ENCODE data around the gene ZNF691.
"Not testable (repeated sequence)": the region's sequence is repeated elsewhere in the genome, so short reads cannot be mapped to it uniquely, and the experiment has no call there.

ZNF691 gene

DNA sequence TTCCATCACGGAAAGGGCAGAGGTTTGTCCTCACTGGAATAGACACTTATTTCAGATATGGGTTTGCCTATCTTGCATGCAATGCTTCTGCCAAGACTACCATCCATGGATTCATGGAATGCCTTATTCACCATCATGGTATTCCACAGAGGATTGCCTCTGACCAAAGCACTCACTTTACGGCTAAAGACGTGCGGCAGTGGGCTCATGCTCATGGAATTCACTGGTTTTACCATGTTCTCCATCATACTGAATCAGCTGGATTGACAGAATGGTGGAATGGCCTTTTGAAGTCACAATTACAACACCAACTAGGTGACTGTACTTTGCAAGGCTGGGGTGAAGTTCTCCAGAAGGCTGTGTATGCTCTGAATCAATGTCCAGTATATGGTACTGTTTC, 22.1 kb downstream of the ZNF691 start:
- H4K91ac ChIP-seq (ENCODE audit: low read depth, low read length, poor library complexity); H3K4me3 ChIP-seq (ENCODE audit: low read length in 2 of 2); H3K4me1 ChIP-seq (ENCODE audit: control insufficient read depth in 2 of 2, insufficient read depth in 1 of 2, low read depth in 1 of 2, low read length in 2 of 2); H3K9me3 ChIP-seq (replicated peaks in 1 of 2; ENCODE audit: control insufficient read depth in 2 of 2, insufficient read depth in 1 of 2, low read depth in 1 of 2, low read length in 2 of 2); H2AFZ ChIP-seq (ENCODE audit: low read length); H2BK5ac ChIP-seq (ENCODE audit: low read length); DNase-seq (ENCODE audit: low spot score); H4K8ac ChIP-seq (ENCODE audit: low read depth, low read length); H3K9ac ChIP-seq (ENCODE audit: low read depth, low read length, poor library complexity); H3K27ac ChIP-seq (replicated peaks; ENCODE audit: low read length); H2BK15ac ChIP-seq (ENCODE audit: low read length); H3K36me3 ChIP-seq (replicated peaks in 1 of 2; ENCODE audit: control insufficient read depth in 2 of 2, insufficient read depth in 2 of 2, low read length in 2 of 2); H2AK5ac ChIP-seq (ENCODE audit: low read depth, low read length); H3K27me3 ChIP-seq (ENCODE audit: control insufficient read depth in 3 of 3, insufficient read depth in 3 of 3, low read depth in 1 of 3, low read length in 3 of 3); H3K18ac ChIP-seq (ENCODE audit: low read length); H3K14ac ChIP-seq (ENCODE audit: low read length); H3K79me1 ChIP-seq (ENCODE audit: low read depth, low read length); H3K23ac ChIP-seq (ENCODE audit: low read depth, low read length, poor library complexity); H3K4me2 ChIP-seq (ENCODE audit: insufficient read depth, low read length, poor library complexity, severe bottlenecking); H2BK120ac ChIP-seq (ENCODE audit: low read depth, low read length); H3K4ac ChIP-seq (ENCODE audit: low read length); H2BK12ac ChIP-seq (ENCODE audit: low read length): not testable (repeated sequence)
- no CpG with 5 or more reads among the region's 4 CpGs for WGBS, 2 donors (ENCODE audit: extremely low coverage in 2 of 2, insufficient read length in 2 of 2, insufficient replicate concordance in 1 of 2)

DNA sequence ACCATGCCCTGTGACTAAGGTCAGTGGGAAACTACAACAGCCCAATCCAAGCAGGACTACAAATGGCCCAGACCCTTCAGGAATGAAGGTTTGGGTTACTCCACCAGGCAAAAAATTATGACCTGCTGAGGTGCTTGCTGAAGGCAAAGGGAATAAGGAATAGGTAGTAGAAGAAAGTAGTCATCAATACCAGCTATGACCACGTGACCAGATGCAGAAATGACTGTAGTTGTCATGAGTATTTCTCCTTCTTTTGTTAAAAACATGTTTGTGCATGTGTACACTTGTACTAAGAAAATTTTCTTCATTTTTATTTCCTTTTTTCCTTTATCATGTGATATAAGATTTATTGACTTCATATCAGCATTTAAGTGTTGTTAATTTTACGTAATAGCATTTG, 22.8 kb downstream of the ZNF691 start:
- not testable (repeated sequence) for H2AK5ac ChIP-seq (ENCODE audit: low read depth, low read length); DNase-seq (ENCODE audit: low spot score); H3K27me3 ChIP-seq (ENCODE audit: control insufficient read depth in 3 of 3, insufficient read depth in 3 of 3, low read depth in 1 of 3, low read length in 3 of 3); H3K9ac ChIP-seq (ENCODE audit: low read depth, low read length, poor library complexity); H3K4ac ChIP-seq (ENCODE audit: low read length); H4K8ac ChIP-seq (ENCODE audit: low read depth, low read length); H2AFZ ChIP-seq (ENCODE audit: low read length); H3K36me3 ChIP-seq (replicated peaks in 1 of 2; ENCODE audit: control insufficient read depth in 2 of 2, insufficient read depth in 2 of 2, low read length in 2 of 2); H3K79me1 ChIP-seq (ENCODE audit: low read depth, low read length); H3K27ac ChIP-seq (replicated peaks; ENCODE audit: low read length); H2BK12ac ChIP-seq (ENCODE audit: low read length); H3K4me1 ChIP-seq (ENCODE audit: control insufficient read depth in 2 of 2, insufficient read depth in 1 of 2, low read depth in 1 of 2, low read length in 2 of 2); H3K4me2 ChIP-seq (ENCODE audit: insufficient read depth, low read length, poor library complexity, severe bottlenecking); H3K14ac ChIP-seq (ENCODE audit: low read length); H3K18ac ChIP-seq (ENCODE audit: low read length); H4K91ac ChIP-seq (ENCODE audit: low read depth, low read length, poor library complexity); H2BK120ac ChIP-seq (ENCODE audit: low read depth, low read length); H3K4me3 ChIP-seq (ENCODE audit: low read length in 2 of 2); H2BK5ac ChIP-seq (ENCODE audit: low read length); H3K23ac ChIP-seq (ENCODE audit: low read depth, low read length, poor library complexity); H3K9me3 ChIP-seq (replicated peaks in 1 of 2; ENCODE audit: control insufficient read depth in 2 of 2, insufficient read depth in 1 of 2, low read depth in 1 of 2, low read length in 2 of 2); H2BK15ac ChIP-seq (ENCODE audit: low read length)
- WGBS, 2 donors (ENCODE audit: extremely low coverage in 2 of 2, insufficient read length in 2 of 2, insufficient replicate concordance in 1 of 2): no CpG with 5 or more reads among the region's 2 CpGs

DNA sequence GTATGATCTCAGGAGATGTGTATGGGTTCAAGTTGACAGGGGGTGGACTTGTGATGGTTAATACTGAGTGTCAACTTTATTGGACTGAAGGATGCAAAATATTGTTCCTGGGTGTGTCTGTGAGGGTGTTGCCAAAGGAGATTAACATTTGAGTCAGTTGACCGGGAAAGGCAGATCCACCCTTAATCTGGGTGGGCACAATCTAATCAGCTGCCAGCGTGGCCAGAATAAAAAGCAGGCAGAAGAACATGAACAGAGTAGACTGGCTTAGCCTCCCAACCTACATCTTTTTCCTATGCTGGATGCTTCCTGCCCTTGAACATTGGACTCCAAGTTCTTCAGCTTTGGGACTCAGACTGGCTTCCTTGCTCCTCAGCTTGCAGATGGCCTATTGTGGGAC, 23.3 kb downstream of the ZNF691 start:
- H4K8ac ChIP-seq (ENCODE audit: low read depth, low read length); H3K79me1 ChIP-seq (ENCODE audit: low read depth, low read length); H2BK15ac ChIP-seq (ENCODE audit: low read length); H4K91ac ChIP-seq (ENCODE audit: low read depth, low read length, poor library complexity); H3K4ac ChIP-seq (ENCODE audit: low read length); H3K9ac ChIP-seq (ENCODE audit: low read depth, low read length, poor library complexity); H2AK5ac ChIP-seq (ENCODE audit: low read depth, low read length); H2BK120ac ChIP-seq (ENCODE audit: low read depth, low read length); H2BK12ac ChIP-seq (ENCODE audit: low read length); H2BK5ac ChIP-seq (ENCODE audit: low read length); H3K27me3 ChIP-seq (ENCODE audit: control insufficient read depth in 3 of 3, insufficient read depth in 3 of 3, low read depth in 1 of 3, low read length in 3 of 3); H3K14ac ChIP-seq (ENCODE audit: low read length); H3K9me3 ChIP-seq (replicated peaks in 1 of 2; ENCODE audit: control insufficient read depth in 2 of 2, insufficient read depth in 1 of 2, low read depth in 1 of 2, low read length in 2 of 2); H3K4me3 ChIP-seq (ENCODE audit: low read length in 2 of 2); H3K23ac ChIP-seq (ENCODE audit: low read depth, low read length, poor library complexity); DNase-seq (ENCODE audit: low spot score); H3K4me2 ChIP-seq (ENCODE audit: insufficient read depth, low read length, poor library complexity, severe bottlenecking); H2AFZ ChIP-seq (ENCODE audit: low read length); H3K36me3 ChIP-seq (replicated peaks in 1 of 2; ENCODE audit: control insufficient read depth in 2 of 2, insufficient read depth in 2 of 2, low read length in 2 of 2); H3K27ac ChIP-seq (replicated peaks; ENCODE audit: low read length); H3K4me1 ChIP-seq (ENCODE audit: control insufficient read depth in 2 of 2, insufficient read depth in 1 of 2, low read depth in 1 of 2, low read length in 2 of 2); H3K18ac ChIP-seq (ENCODE audit: low read length): not testable (repeated sequence)
- WGBS, 2 donors (ENCODE audit: extremely low coverage in 2 of 2, insufficient read length in 2 of 2, insufficient replicate concordance in 1 of 2): no CpG with 5 or more reads among the region's 2 CpGs

DNA sequence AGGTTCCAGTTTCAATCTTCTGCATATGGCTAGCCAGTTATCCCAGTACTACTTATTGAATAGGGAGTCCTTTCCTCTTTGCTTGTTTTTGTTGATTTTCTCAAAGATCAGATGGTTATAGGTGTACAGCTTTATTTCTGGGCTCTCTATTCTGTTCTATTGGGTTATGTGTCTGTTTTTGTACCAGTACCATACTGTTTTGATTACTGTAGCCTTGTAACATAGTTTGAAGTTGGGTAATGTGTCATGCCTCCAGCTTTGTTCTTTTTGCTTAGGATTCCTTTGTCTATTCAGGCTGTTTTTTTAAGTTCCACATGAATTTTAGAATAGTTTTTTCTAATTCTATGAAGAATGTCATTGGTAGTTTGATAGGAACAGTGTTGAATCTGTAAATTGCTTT, 26.7 kb downstream of the ZNF691 start:
- H3K18ac ChIP-seq (ENCODE audit: low read length); H2BK15ac ChIP-seq (ENCODE audit: low read length); H3K27me3 ChIP-seq (ENCODE audit: control insufficient read depth in 3 of 3, insufficient read depth in 3 of 3, low read depth in 1 of 3, low read length in 3 of 3); H3K36me3 ChIP-seq (replicated peaks in 1 of 2; ENCODE audit: control insufficient read depth in 2 of 2, insufficient read depth in 2 of 2, low read length in 2 of 2); H3K9me3 ChIP-seq (replicated peaks in 1 of 2; ENCODE audit: control insufficient read depth in 2 of 2, insufficient read depth in 1 of 2, low read depth in 1 of 2, low read length in 2 of 2); H2BK12ac ChIP-seq (ENCODE audit: low read length); H3K23ac ChIP-seq (ENCODE audit: low read depth, low read length, poor library complexity); H3K79me1 ChIP-seq (ENCODE audit: low read depth, low read length); H3K9ac ChIP-seq (ENCODE audit: low read depth, low read length, poor library complexity); H3K14ac ChIP-seq (ENCODE audit: low read length); H3K4me2 ChIP-seq (ENCODE audit: insufficient read depth, low read length, poor library complexity, severe bottlenecking); H3K4me3 ChIP-seq (ENCODE audit: low read length in 2 of 2); H2BK5ac ChIP-seq (ENCODE audit: low read length); H3K4ac ChIP-seq (ENCODE audit: low read length); DNase-seq (ENCODE audit: low spot score); H4K91ac ChIP-seq (ENCODE audit: low read depth, low read length, poor library complexity); H3K4me1 ChIP-seq (ENCODE audit: control insufficient read depth in 2 of 2, insufficient read depth in 1 of 2, low read depth in 1 of 2, low read length in 2 of 2); H4K8ac ChIP-seq (ENCODE audit: low read depth, low read length); H2BK120ac ChIP-seq (ENCODE audit: low read depth, low read length); H2AK5ac ChIP-seq (ENCODE audit: low read depth, low read length); H3K27ac ChIP-seq (replicated peaks; ENCODE audit: low read length); H2AFZ ChIP-seq (ENCODE audit: low read length): not testable (repeated sequence)
